Endodermal cell (in vitro differentiated cells): Measurements from ENCODE around the gene ACOX3. TPM values are rescaled to one million over a fixed set of nuclear protein-coding genes. Genes with fewer than 3 reads are reported as not detected.

Experiments used
- DNase-seq: peaks from one replicate; pipeline ENCODE4 v3.0.0-alpha.2; 2017
- H3K27ac ChIP-seq: 2 replicates; pipeline ENCODE4 v1.5.1; 2013; ENCODE audit warnings: mild to moderate bottlenecking, low read depth, low read length, moderate library complexity
- H3K27me3 ChIP-seq: 2 replicates; pipeline ENCODE4 v1.6.1; 2013; ENCODE audit warnings: mild to moderate bottlenecking, low read length, moderate library complexity; ENCODE audit not compliant: insufficient read depth, control insufficient read depth, poor library complexity, severe bottlenecking
- H3K36me3 ChIP-seq: 2 replicates; pipeline ENCODE4 v1.7.0; 2013; ENCODE audit warnings: mild to moderate bottlenecking, low read length, moderate library complexity; ENCODE audit not compliant: control insufficient read depth, insufficient read depth
- H3K4me1 ChIP-seq: one replicate; pipeline ENCODE4 v1.7.0; 2013; ENCODE audit warnings: low read length; ENCODE audit not compliant: control insufficient read depth, insufficient read depth
- H3K4me3 ChIP-seq: 2 replicates; pipeline ENCODE4 v1.5.1; 2013; ENCODE audit warnings: mild to moderate bottlenecking, low read length, moderate library complexity
- H3K9ac ChIP-seq: 2 replicates; pipeline ENCODE4 v1.6.1; 2013; ENCODE audit warnings: mild to moderate bottlenecking, low read length, moderate library complexity; ENCODE audit not compliant: poor library complexity, severe bottlenecking; ENCODE audit errors: extremely low read depth
- H3K9me3 ChIP-seq: 2 replicates; pipeline ENCODE4 v1.6.1; 2013; ENCODE audit warnings: mild to moderate bottlenecking, low read length, moderate library complexity; ENCODE audit not compliant: control insufficient read depth
- H3K27ac Mint-ChIP-seq: 2 replicates; pipeline ENCODE4 v1.8.0; 2020; ENCODE audit warnings: mixed read lengths
- H3K27me3 Mint-ChIP-seq: 2 replicates; pipeline ENCODE4 v1.8.0; 2021; ENCODE audit warnings: mild to moderate bottlenecking, mixed read lengths; ENCODE audit not compliant: insufficient read depth
- H3K36me3 Mint-ChIP-seq: 2 replicates; pipeline ENCODE4 v1.8.0; 2020; ENCODE audit warnings: low read depth, mixed read lengths
- H3K4me1 Mint-ChIP-seq: 2 replicates; pipeline ENCODE4 v1.8.0; 2020; ENCODE audit warnings: mixed read lengths
- H3K4me3 Mint-ChIP-seq: 2 replicates; pipeline ENCODE4 v1.8.0; 2020; ENCODE audit warnings: mild to moderate bottlenecking, moderate library complexity, mixed read lengths
- H3K9me3 Mint-ChIP-seq: 2 replicates; pipeline ENCODE4 v1.8.0; 2020; ENCODE audit warnings: mild to moderate bottlenecking, mixed read lengths
- WGBS, 2 experiments: methylation state at CpG; one replicate each; pipeline versions ENCODE4 v1.1.5 to v1.1.7; 2013; ENCODE audit warnings: missing lambda C conversion rate in 2 of 2, mixed read lengths in 1 of 2; ENCODE audit not compliant: insufficient coverage in 1 of 2, insufficient read length in 1 of 2; 5-methylcytosine and 5-hydroxymethylcytosine counted together
- total RNA-seq, 2 donors: library from RNA; stranded (reverse); fragmentation: NEBNext Ultra II Directional in 1 of 2; extraction: Animal tissue kit (Norgen Biotek cat#: 25700) in 1 of 2; gene quantifications; 2 replicates in 1 of 2; 3 replicates in 1 of 2; pipeline ENCODE4 v1.2.1, GENCODE V29; 2021
- TF ChIP-seq, protein P1 (sequence below): fragments of 200-600 bp; sonication (generic); conservative IDR thresholded peaks from 2 replicates; pipeline ENCODE4 v1.5.0; 2021; ENCODE audit warnings: antibody characterized with exemption, mild to moderate bottlenecking

The ACOX3 gene
- total RNA-seq, 2 donors from 2014 or later, result 55.1 to 146 TPM

DNA sequence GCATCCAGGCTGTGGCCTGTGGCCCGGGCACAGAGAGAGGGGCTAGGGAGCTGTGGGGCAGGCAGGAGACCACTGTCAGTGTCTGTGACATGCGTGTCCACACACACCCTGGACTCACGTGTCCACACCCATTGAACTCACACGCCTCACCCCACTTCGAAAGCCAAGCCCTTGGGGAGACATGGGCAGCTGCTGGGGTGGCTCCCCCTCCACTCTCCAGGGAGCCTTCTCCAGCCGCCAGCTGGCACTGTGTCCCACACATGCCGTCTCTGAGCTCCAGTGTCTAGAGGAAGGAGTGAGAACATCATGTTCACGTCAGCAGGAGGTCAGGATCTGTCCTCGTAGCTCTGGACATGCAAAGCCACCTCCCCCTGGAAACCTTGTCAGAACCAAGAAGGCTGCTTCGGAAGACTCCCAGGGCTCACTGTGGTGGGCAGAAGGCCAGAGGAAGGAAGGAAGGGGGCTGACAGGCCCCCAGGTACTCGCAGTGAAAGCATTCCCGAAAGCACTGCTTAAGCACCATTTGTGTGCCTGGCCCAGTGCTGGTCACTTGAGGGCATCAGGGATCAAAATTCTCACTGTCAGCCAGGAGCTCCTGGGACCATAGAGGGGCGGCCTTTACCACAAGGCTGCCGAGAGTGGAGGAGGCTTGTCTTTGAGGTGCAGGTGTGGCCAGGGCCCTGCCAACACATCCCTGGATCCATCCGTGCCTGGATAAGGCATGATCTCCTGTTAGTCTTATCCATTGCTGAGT is 109.5 kb downstream of the ACOX3 start:
- Histone ChIP-seq H3K4me1 (no peaks in the 10 kb centered on the region), H3K4me3 (no peak overlapping the region), H3K9me3 (no peaks in the 10 kb centered on the region), H3K9ac (no peak overlapping the region), H3K27me3 (no peaks in the 10 kb centered on the region), H3K36me3 (no peaks in the 10 kb centered on the region), H3K27ac (no peak overlapping the region)
- Mint-ChIP-seq H3K4me3 (no peak overlapping the region), H3K4me1 (no peaks in the 10 kb centered on the region), H3K9me3 (peaks cover 11% of the 10 kb centered on the region), H3K36me3 (no peaks in the 10 kb centered on the region), H3K27ac (no peak overlapping the region), H3K27me3 (no peaks in the 10 kb centered on the region)
- 90 to 100% methylated on average over 3 to 15 of the region's 15 CpGs for WGBS, 2 experiments
- TF ChIP-seq, protein P1, sequence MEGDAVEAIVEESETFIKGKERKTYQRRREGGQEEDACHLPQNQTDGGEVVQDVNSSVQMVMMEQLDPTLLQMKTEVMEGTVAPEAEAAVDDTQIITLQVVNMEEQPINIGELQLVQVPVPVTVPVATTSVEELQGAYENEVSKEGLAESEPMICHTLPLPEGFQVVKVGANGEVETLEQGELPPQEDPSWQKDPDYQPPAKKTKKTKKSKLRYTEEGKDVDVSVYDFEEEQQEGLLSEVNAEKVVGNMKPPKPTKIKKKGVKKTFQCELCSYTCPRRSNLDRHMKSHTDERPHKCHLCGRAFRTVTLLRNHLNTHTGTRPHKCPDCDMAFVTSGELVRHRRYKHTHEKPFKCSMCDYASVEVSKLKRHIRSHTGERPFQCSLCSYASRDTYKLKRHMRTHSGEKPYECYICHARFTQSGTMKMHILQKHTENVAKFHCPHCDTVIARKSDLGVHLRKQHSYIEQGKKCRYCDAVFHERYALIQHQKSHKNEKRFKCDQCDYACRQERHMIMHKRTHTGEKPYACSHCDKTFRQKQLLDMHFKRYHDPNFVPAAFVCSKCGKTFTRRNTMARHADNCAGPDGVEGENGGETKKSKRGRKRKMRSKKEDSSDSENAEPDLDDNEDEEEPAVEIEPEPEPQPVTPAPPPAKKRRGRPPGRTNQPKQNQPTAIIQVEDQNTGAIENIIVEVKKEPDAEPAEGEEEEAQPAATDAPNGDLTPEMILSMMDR, result no peak
- peak; percentile 31 for DNase-seq

DNA sequence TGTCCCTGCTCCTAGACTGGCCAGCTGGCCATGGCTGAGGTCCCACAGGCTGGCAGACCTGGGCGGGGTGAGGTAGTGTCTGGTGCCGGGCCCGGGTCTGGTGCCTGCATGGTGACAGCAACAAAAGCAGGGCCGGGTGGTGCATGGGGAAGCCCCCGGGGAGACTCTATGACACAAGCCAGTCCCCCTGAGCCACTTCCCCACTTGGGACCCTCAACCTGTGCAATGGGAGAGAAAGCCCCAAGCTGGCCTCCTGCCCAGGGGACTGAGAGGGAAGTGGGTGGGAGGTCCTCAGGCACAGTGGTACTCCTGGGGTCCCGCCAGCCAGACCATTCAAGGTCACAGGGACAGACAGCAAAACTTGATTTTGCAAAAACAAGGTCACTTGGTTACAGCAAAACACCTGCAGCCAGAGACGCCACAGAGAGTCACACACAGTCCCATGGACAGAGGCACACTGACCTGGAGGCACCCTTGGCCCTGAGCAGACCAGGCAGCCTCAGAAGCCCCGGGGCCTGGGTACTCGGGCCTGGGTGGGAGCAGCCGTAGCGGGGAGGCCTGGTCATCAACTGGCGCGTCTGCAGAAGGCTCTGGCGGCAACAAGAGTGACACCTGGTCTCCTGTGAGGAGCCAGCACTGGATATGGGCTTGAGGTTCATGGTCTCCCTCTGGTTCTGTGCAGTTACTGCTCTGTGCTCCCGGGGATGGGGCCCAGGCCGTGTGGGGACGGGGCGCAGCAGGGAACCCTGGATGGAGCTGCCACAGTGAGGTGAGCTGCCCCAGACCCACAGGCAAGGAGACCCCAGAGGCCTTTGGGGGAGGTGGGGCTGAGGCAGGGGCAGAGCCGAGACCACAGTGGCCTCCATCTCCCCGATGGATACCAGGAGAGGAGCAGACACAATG is 110.4 kb downstream of the ACOX3 start:
- TF ChIP-seq, protein P1, result no peak
- no peaks in the 10 kb centered on the region for H3K9me3 ChIP-seq
- WGBS, 2 experiments, result 90 to 93% methylated on average over 11 to 20 of the region's 20 CpGs
- no peak overlapping the region for H3K4me3 Mint-ChIP-seq
- H3K9me3 Mint-ChIP-seq, result peaks cover 6% of the 10 kb centered on the region
- no peaks in the 10 kb centered on the region for H3K27me3 ChIP-seq
- H3K4me3 ChIP-seq, result no peak overlapping the region
- no peaks in the 10 kb centered on the region for H3K36me3 Mint-ChIP-seq
- no peak overlapping the region for H3K9ac ChIP-seq
- DNase-seq, result peak; percentile 37
- no peak overlapping the region for H3K27ac Mint-ChIP-seq
- no peaks in the 10 kb centered on the region for H3K4me1 ChIP-seq
- no peak overlapping the region for H3K27ac ChIP-seq
- no peaks in the 10 kb centered on the region for H3K4me1 Mint-ChIP-seq
- peaks cover 4% of the 10 kb centered on the region for H3K27me3 Mint-ChIP-seq
- no peaks in the 10 kb centered on the region for H3K36me3 ChIP-seq

DNA sequence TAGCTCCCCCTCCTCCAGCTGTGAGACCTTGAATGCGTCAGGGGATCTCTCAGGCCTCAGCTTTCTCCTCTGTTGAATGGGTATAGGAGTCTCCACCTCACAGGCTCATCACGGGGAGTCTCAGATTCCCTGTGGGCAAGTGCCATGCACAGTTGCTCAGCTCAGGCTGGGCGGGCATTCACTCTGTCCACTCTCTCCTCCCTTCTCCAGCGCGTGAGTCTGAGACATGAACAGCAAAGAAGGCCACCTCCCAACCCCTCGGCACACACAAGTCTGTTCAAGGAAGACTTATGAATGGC is 111.0 kb downstream of the ACOX3 start:
- H3K4me1 Mint-ChIP-seq, result no peaks in the 10 kb centered on the region
- peaks cover 4% of the 10 kb centered on the region for H3K9me3 Mint-ChIP-seq
- peaks cover 4% of the 10 kb centered on the region for H3K27me3 Mint-ChIP-seq
- H3K27me3 ChIP-seq, result no peaks in the 10 kb centered on the region
- H3K4me3 Mint-ChIP-seq, result no peak overlapping the region
- WGBS, 2 experiments, result 42 to 75% methylated on average over 2 to 6 of the region's 6 CpGs
- H3K27ac ChIP-seq, result no peak overlapping the region
- H3K36me3 Mint-ChIP-seq, result no peaks in the 10 kb centered on the region
- H3K4me1 ChIP-seq, result no peaks in the 10 kb centered on the region
- no peak overlapping the region for H3K9ac ChIP-seq
- H3K27ac Mint-ChIP-seq, result no peak overlapping the region
- H3K4me3 ChIP-seq, result no peak overlapping the region
- TF ChIP-seq, protein P1, result no peak
- DNase-seq, result peak; percentile 13
- no peaks in the 10 kb centered on the region for H3K36me3 ChIP-seq
- no peaks in the 10 kb centered on the region for H3K9me3 ChIP-seq
